Measurements from ENCODE around the gene LILRA5. TPM values are rescaled to one million over a fixed set of nuclear protein-coding genes. Genes with fewer than 3 reads are reported as not detected.
"Not testable (repeated sequence)": the region's sequence is repeated elsewhere in the genome, so short reads cannot be mapped to it uniquely, and the experiment has no call there.

The LILRA5 gene
- total and polyA plus RNA-seq, 2 of the 13 experiments (the other 11 are each of a cell fraction or from before 2014, with no cell fraction given): not detected

DNA sequence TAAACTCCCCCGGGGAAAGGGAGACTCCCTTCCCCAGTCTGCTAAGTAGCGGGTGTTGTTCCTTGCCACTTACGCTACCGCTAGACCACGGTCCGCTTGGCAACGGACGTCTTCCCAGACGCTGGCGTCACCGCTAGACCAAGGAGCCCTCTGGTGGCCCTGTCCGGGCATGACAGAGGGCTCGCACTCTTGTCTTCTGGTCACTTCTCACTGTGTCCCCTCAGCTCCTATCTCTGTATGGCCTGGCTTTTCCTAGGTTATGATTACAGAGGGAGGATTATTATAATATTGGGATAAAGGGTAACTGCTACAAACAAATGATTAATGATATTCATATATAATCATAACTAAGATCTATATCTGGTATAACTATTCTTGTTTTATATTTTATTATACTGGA lies 10.0 kb upstream of the LILRA5 start:
- TF ChIP-seq, protein P1, sequence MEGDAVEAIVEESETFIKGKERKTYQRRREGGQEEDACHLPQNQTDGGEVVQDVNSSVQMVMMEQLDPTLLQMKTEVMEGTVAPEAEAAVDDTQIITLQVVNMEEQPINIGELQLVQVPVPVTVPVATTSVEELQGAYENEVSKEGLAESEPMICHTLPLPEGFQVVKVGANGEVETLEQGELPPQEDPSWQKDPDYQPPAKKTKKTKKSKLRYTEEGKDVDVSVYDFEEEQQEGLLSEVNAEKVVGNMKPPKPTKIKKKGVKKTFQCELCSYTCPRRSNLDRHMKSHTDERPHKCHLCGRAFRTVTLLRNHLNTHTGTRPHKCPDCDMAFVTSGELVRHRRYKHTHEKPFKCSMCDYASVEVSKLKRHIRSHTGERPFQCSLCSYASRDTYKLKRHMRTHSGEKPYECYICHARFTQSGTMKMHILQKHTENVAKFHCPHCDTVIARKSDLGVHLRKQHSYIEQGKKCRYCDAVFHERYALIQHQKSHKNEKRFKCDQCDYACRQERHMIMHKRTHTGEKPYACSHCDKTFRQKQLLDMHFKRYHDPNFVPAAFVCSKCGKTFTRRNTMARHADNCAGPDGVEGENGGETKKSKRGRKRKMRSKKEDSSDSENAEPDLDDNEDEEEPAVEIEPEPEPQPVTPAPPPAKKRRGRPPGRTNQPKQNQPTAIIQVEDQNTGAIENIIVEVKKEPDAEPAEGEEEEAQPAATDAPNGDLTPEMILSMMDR (CRISPR knock-in tag; IDR thresholded peaks at IDR 0.05): peak; percentile 32
- TF ChIP-seq STAG1 (CRISPR knock-in tag; IDR thresholded peaks at IDR 0.05): peak; percentile 18
- H4K20me1 ChIP-seq (ENCODE audit: insufficient read depth, low read length); H3K4me3 ChIP-seq (replicated peaks in 1 of 3; ENCODE audit: insufficient read depth in 1 of 3, low read depth in 2 of 3, low read length in 3 of 3); H3K9ac ChIP-seq (ENCODE audit: insufficient read depth, low read depth, low read length); H3K4me1 ChIP-seq (ENCODE audit: insufficient read depth, low read length); H3K36me3 ChIP-seq (replicated peaks in 1 of 2; ENCODE audit: control insufficient read depth in 1 of 2, insufficient read depth in 2 of 2, low read length in 2 of 2); BruUV-seq (replicated peaks); FAIRE-seq; H3K27ac ChIP-seq (ENCODE audit: extremely low read length, insufficient read depth, low read length); ATAC-seq; H3K79me2 ChIP-seq (ENCODE audit: insufficient read depth, low read length); POLR2A ChIA-PET; H2AFZ ChIP-seq (ENCODE audit: low read length); DNase-seq (ENCODE audit: low spot score); intact Hi-C loops (cut with micrococcal nuclease; ENCODE audit: unreplicated experiment); in situ Hi-C loops (cut with HindIII; ENCODE audit: extremely low pct_ligation_motif_present, low pct_unique_long_range_greater_than_20kb); H3K27me3 ChIP-seq (ENCODE audit: control insufficient read depth in 1 of 2, insufficient read depth in 2 of 2, low read length in 2 of 2); CTCF ChIA-PET (ENCODE audit: low intra/inter-chr PET ratio, low total read pairs); H3K9me3 ChIP-seq (ENCODE audit: low read length); H3K4me2 ChIP-seq (ENCODE audit: low read depth, low read length): not testable (repeated sequence)
- WGBS (ENCODE audit: low lambda C conversion rate): 33% methylated on average over 1 of the region's 13 CpGs

DNA sequence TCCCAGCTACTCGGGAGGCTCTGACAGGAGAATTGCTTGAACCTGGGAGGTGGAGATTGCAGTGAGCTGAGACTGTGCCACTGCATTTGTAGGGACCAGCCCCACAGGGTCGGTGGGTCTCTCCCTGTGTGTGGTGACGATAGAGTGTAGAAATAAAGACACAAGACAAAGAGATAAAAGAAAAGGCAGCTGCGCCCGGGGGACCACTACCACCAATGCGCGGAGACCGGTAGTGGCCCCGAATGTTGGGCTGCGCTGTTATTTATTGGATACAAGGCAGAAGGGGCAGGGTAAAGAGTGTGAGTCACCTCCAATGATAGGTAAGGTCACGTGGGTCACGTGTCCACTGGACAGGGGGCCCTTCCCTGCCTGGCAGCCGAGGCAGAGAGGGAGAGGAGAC lies 9.3 kb upstream of the LILRA5 start:
- H3K36me3 ChIP-seq (replicated peaks in 1 of 2; ENCODE audit: control insufficient read depth in 1 of 2, insufficient read depth in 2 of 2, low read length in 2 of 2); POLR2A ChIA-PET; DNase-seq (ENCODE audit: low spot score); H3K4me3 ChIP-seq (replicated peaks in 1 of 3; ENCODE audit: insufficient read depth in 1 of 3, low read depth in 2 of 3, low read length in 3 of 3); H3K79me2 ChIP-seq (ENCODE audit: insufficient read depth, low read length); FAIRE-seq; H3K4me2 ChIP-seq (ENCODE audit: low read depth, low read length); H4K20me1 ChIP-seq (ENCODE audit: insufficient read depth, low read length); H3K27ac ChIP-seq (ENCODE audit: extremely low read length, insufficient read depth, low read length); H3K9me3 ChIP-seq (ENCODE audit: low read length); ATAC-seq; H3K9ac ChIP-seq (ENCODE audit: insufficient read depth, low read depth, low read length); in situ Hi-C loops (cut with HindIII; ENCODE audit: extremely low pct_ligation_motif_present, low pct_unique_long_range_greater_than_20kb); H2AFZ ChIP-seq (ENCODE audit: low read length); intact Hi-C loops (cut with micrococcal nuclease; ENCODE audit: unreplicated experiment); CTCF ChIA-PET (ENCODE audit: low intra/inter-chr PET ratio, low total read pairs); H3K27me3 ChIP-seq (ENCODE audit: control insufficient read depth in 1 of 2, insufficient read depth in 2 of 2, low read length in 2 of 2); H3K4me1 ChIP-seq (ENCODE audit: insufficient read depth, low read length); BruUV-seq (replicated peaks): not testable (repeated sequence)
- WGBS (ENCODE audit: low lambda C conversion rate): 76% methylated on average over 10 of the region's 13 CpGs
